GM23248 (cell line): Measurements from ENCODE around the gene CDKN3. TPM values are rescaled to one million over a fixed set of nuclear protein-coding genes. Genes with fewer than 3 reads are reported as not detected.

Experiments used
- DNase-seq: peaks from one replicate; pipeline ENCODE4 v3.0.0-alpha.2; 2015
- H2AFZ ChIP-seq: fragments of 200-600 bp; sonication (generic); 2 replicates; pipeline ENCODE4 v1.6.1; 2016; ENCODE audit warnings: antibody characterized with exemption
- H3F3A ChIP-seq: fragments of 200-600 bp; sonication (generic); 2 replicates; pipeline ENCODE4 v1.6.1; 2016; ENCODE audit warnings: mild to moderate bottlenecking, antibody characterized with exemption, mixed run types; ENCODE audit not compliant: insufficient read depth
- H3K27ac ChIP-seq: fragments of 200-600 bp; sonication (generic); 2 replicates; pipeline ENCODE4 v1.5.1; 2016; ENCODE audit warnings: mild to moderate bottlenecking
- H3K27me3 ChIP-seq: fragments of 200-600 bp; sonication (generic); replicated peaks from 2 replicates; pipeline ENCODE4 v1.6.1; 2016; ENCODE audit warnings: mild to moderate bottlenecking; ENCODE audit not compliant: insufficient read depth
- H3K36me3 ChIP-seq: fragments of 200-600 bp; sonication (generic); 2 replicates; pipeline ENCODE4 v1.6.1; 2016; ENCODE audit warnings: low read depth, mild to moderate bottlenecking
- H3K4me1 ChIP-seq: fragments of 200-600 bp; sonication (generic); 2 replicates; pipeline ENCODE4 v1.6.1; 2016; ENCODE audit warnings: mild to moderate bottlenecking; ENCODE audit not compliant: insufficient read depth
- H3K4me2 ChIP-seq: fragments of 200-600 bp; sonication (generic); one replicate; pipeline ENCODE4 v1.6.1; 2016; ENCODE audit warnings: mild to moderate bottlenecking; ENCODE audit not compliant: unreplicated experiment
- H3K4me3 ChIP-seq: fragments of 200-600 bp; sonication (generic); 2 replicates; pipeline ENCODE4 v1.5.1; 2016; ENCODE audit warnings: mild to moderate bottlenecking
- H3K79me2 ChIP-seq: fragments of 200-600 bp; sonication (generic); 2 replicates; pipeline ENCODE4 v1.6.1; 2016; ENCODE audit warnings: mild to moderate bottlenecking; ENCODE audit not compliant: insufficient read depth
- H3K9ac ChIP-seq: fragments of 200-600 bp; sonication (generic); 2 replicates; pipeline ENCODE4 v1.6.1; 2016; ENCODE audit warnings: mild to moderate bottlenecking
- H3K9me2 ChIP-seq: fragments of 200-600 bp; sonication (generic); 2 replicates; pipeline ENCODE4 v1.6.1; 2016; ENCODE audit warnings: mixed run types, mild to moderate bottlenecking, moderate library complexity; ENCODE audit not compliant: insufficient read depth
- H3K9me3 ChIP-seq: fragments of 200-600 bp; sonication (generic); one replicate; pipeline ENCODE4 v1.6.1; 2017; ENCODE audit warnings: low read depth
- H4K20me1 ChIP-seq: fragments of 200-600 bp; sonication (generic); 2 replicates; pipeline ENCODE4 v1.6.0; 2016; ENCODE audit not compliant: insufficient read depth
- EZH2 ChIP-seq: fragments of 200-600 bp; sonication (generic); IDR thresholded peaks from 2 replicates; pipeline ENCODE4 v1.6.1; 2018; ENCODE audit warnings: antibody characterized with exemption, mild to moderate bottlenecking; ENCODE audit not compliant: insufficient read depth, poor library complexity, severe bottlenecking
- EZH2phosphoT487 ChIP-seq: fragments of 200-600 bp; sonication (generic); IDR thresholded peaks from 2 replicates; pipeline ENCODE4 v1.6.1; 2018; ENCODE audit warnings: antibody characterized with exemption, moderate library complexity, mild to moderate bottlenecking, low read depth; ENCODE audit not compliant: insufficient read depth
- WGBS, 2 experiments: methylation state at CpG; one replicate each; pipeline ENCODE4 v1.1.6; 2015 to 2017; ENCODE audit warnings: low lambda C conversion rate in 2 of 2, low coverage in 1 of 2; ENCODE audit errors: missing lambda C conversion rate in 2 of 2; 5-methylcytosine and 5-hydroxymethylcytosine counted together
- in situ Hi-C: fragments of 300-500 bp; cut with MboI; formaldehyde crosslinking; loops from 2 replicates; pipeline ENCODE4 v1.15.0; 2020
- polyA plus RNA-seq: library from polyadenylated mRNA; unstranded; fragments of >200 nt; fragmentation: Nextera tagmentation; extraction: Ambion mirVana; gene quantifications from 2 replicates; pipeline ENCODE4 v1.2.1, GENCODE V29; 2016
- total RNA-seq: library from RNA; depleted of rRNA; stranded (reverse); fragments of >200 nt; shearing (Covaris generic); gene quantifications from 2 replicates; pipeline ENCODE4 v1.2.3, GENCODE V29; 2014

The CDKN3 gene
- total and polyA plus RNA-seq, 2 experiments from 2014 or later: 20.1 to 41.8 TPM

DNA sequence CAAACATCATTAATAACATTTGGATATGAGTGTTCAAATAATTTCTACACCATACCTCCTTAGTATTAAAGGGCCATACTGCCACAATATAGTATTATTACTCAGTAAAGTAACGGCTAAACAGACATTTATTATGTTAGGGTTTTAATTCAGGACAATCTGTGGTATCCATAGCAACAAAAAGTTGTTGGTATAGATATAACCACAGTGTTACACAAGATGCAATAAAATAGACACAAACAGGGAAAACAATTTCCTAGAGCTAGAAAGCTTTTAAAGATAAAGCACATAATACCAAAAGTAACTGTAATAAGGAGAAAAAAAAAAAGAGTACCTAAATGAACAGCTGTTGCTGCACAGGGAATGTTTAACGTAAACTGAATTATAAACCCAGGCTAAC is 28.3 kb downstream of the CDKN3 start:
- H3K9ac ChIP-seq: no peak overlapping the region
- no peaks in the 10 kb centered on the region for H3K9me3 ChIP-seq
- H3K27me3 ChIP-seq: no peaks in the 10 kb centered on the region
- no peak for DNase-seq
- H3K27ac ChIP-seq: no peak overlapping the region
- in situ Hi-C loops: no loop called here
- no peaks in the 10 kb centered on the region for H3K9me2 ChIP-seq
- H3K4me3 ChIP-seq: no peak overlapping the region
- no peaks in the 10 kb centered on the region; the same call in 1 of the 2 replicates for H3K4me1 ChIP-seq
- WGBS, 2 experiments: 72 to 81% methylated on average over 2 of the region's 2 CpGs
- TF ChIP-seq EZH2: no peak
- no peak for TF ChIP-seq EZH2phosphoT487
- peaks cover 11% of the 10 kb centered on the region; the same call in 1 of the 2 replicates for H3F3A ChIP-seq
- H2AFZ ChIP-seq: no peak overlapping the region
- H4K20me1 ChIP-seq: no peaks in the 10 kb centered on the region
- H3K4me2 ChIP-seq: no peak overlapping the region
- H3K79me2 ChIP-seq: peaks cover 51% of the 10 kb centered on the region
- H3K36me3 ChIP-seq: peaks cover 51% of the 10 kb centered on the region

- TF ChIP-seq EZH2 (no peak), EZH2phosphoT487 (no peak)
- H4K20me1 ChIP-seq: no peaks in the 10 kb centered on the region
- no peaks in the 10 kb centered on the region for H3K9me2 ChIP-seq
- H2AFZ ChIP-seq: no peak overlapping the region
- no peak overlapping the region for H3K4me3 ChIP-seq
- H3K27ac ChIP-seq: no peak overlapping the region
- in situ Hi-C loops: no loop called here
- DNase-seq: no peak
- peaks cover 11% of the 10 kb centered on the region; the same call in 1 of the 2 replicates for H3F3A ChIP-seq
- no peaks in the 10 kb centered on the region for H3K27me3 ChIP-seq
- H3K36me3 ChIP-seq: peaks cover 57% of the 10 kb centered on the region
- WGBS, 2 experiments: 84 to 87% methylated on average over 3 of the region's 3 CpGs
- no peaks in the 10 kb centered on the region for H3K9me3 ChIP-seq
- H3K79me2 ChIP-seq: peaks cover 58% of the 10 kb centered on the region
- H3K9ac ChIP-seq: no peak overlapping the region
- no peaks in the 10 kb centered on the region for H3K4me1 ChIP-seq
- H3K4me2 ChIP-seq: no peak overlapping the region
Measured at GRCh38 chr14:54425537-54426274, 28.9 kb downstream of the CDKN3 start.

DNA sequence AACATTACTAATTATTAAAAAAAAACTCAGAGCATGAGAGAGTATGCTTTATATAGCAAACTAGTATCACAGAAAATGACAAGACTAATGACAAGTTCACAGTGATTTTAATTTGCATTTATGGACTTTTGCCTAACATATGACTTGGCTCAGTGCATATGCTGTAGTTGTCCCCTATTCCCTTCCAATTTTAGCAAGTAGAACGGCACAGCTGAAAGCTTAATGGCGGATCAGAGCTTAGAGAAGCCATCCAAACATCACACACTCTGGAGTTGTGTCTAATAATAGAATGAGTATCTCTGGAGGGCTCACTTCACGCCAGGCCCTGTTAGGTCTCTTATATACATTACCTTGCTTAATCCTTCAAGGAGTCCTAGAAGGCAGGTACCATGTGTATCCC is 31.1 kb downstream of the CDKN3 start:
- H4K20me1 ChIP-seq: no peaks in the 10 kb centered on the region; the same call in 1 of the 2 replicates
- H3K27ac ChIP-seq: no peak overlapping the region
- H3K27me3 ChIP-seq: no peaks in the 10 kb centered on the region
- H3K36me3 ChIP-seq: peaks cover 58% of the 10 kb centered on the region
- 0 out of 2 replicates have a peak, but pooled peaks cover 7% of the 10 kb centered on the region for H3F3A ChIP-seq
- H3K4me2 ChIP-seq: no peak overlapping the region
- H3K9ac ChIP-seq: no peak overlapping the region
- H3K79me2 ChIP-seq: peaks cover 79% of the 10 kb centered on the region
- H3K9me3 ChIP-seq: no peaks in the 10 kb centered on the region
- no peaks in the 10 kb centered on the region for H3K4me1 ChIP-seq
- no peak overlapping the region for H2AFZ ChIP-seq
- TF ChIP-seq EZH2 (no peak), EZH2phosphoT487 (no peak)
- H3K4me3 ChIP-seq: no peak overlapping the region
- WGBS, 2 experiments: 93 to 98% methylated on average over 3 of the region's 3 CpGs
- in situ Hi-C loops: no loop called here
- DNase-seq: no peak
- H3K9me2 ChIP-seq: no peaks in the 10 kb centered on the region

DNA sequence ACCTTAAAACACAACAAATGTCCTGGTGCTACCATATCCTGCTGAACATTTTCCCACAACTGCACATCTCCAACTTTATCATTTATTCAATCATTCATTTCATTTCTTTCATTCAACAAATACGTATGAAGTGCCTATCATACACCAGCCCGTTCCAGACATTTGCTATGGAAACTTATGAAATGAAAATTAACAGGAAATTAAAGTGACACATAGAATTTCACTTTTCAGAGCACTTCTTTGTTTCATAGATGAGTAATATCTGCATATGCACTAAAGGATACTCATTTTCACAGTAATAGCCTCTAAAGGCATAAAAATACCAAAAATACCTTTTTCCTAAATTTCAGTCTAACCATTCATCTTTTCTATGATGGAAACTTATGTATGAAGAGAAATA is 31.7 kb downstream of the CDKN3 start:
- Histone ChIP-seq H3K9ac (no peak overlapping the region), H3F3A (0 out of 2 replicates have a peak, but pooled peaks cover 7% of the 10 kb centered on the region), H3K4me3 (no peak overlapping the region), H4K20me1 (peaks cover 6% of the 10 kb centered on the region; the same call in 1 of the 2 replicates), H3K27me3 (no peaks in the 10 kb centered on the region), H2AFZ (no peak overlapping the region), H3K4me2 (no peak overlapping the region), H3K36me3 (peaks cover 58% of the 10 kb centered on the region), H3K79me2 (peaks cover 85% of the 10 kb centered on the region), H3K9me2 (no peaks in the 10 kb centered on the region), H3K9me3 (no peaks in the 10 kb centered on the region), H3K4me1 (peaks cover 2% of the 10 kb centered on the region), H3K27ac (no peak overlapping the region)
- in situ Hi-C loops: no loop called here
- TF ChIP-seq EZH2phosphoT487: no peak
- DNase-seq: no peak
- WGBS, 2 experiments: 97 to 98% methylated on average over 2 of the region's 2 CpGs
